Colon (tissue), 2 donors: ENCODE results near the gene CBFA2T3.

Experiments used
- FAIRE-seq: peaks from 2 replicates; lab custom pipeline; 2012; peaks lifted over from hg19 to GRCh38; lab: Jason Lieb, UNC
- donor health status: control.
- donor health status: control.

Gene CBFA2T3

DNA sequence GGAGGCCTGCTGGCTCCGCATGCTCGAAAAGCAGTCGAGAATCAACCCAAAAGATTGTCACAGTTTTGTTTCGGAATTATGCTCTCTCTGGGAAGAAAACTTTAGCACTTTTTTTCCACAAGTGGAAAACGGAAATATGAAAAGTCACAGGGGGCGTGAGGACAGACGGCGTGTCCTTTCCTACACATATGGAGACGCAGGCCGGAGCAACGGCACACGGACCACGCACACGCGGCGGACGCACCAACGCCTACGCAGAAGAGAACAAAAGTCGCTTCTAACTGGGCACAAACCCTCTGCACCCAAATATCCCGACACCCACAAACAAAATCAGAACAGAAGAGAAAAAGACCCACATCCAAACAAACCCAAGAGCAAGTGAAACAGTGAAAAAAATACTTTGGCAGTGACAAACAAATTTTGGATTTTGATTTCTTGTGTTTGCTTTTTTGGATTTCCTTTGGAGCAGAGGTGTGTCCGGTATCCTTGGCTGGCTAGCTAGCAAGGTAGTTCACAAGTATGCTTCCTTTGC is 101.2 kb downstream of the CBFA2T3 start:
- FAIRE-seq: no peak

GRCh38 chr16:88874938-88875599 is 101.9 kb downstream of the CBFA2T3 start:
- FAIRE-seq: no peak

- no peak for FAIRE-seq
Observed at GRCh38 chr16:88872650-88873331, 104.2 kb downstream of the CBFA2T3 start.

- no peak for FAIRE-seq
Observed at GRCh38 chr16:88871730-88872416, 105.1 kb downstream of the CBFA2T3 start.

DNA sequence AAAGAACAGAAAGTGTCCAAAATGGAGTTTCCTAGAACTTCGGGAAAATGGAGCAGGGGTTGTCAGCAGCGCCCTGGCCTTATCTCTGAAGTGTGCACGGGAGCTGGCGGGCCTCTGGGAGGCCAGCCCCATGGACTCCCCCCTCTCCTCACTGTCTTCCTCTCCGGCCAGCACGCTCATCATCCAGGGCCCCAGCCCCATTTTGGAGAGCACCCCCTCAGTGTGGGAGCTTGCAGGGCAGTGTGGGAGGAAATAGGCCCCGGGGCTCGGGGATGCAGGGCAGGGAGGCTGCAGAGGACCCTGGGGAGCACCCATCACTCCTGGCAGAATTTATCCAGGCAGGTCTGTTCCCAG is 105.7 kb downstream of the CBFA2T3 start:
- no peak for FAIRE-seq

GRCh38 chr16:88870608-88871348 is 106.2 kb downstream of the CBFA2T3 start:
- FAIRE-seq: no peak

DNA sequence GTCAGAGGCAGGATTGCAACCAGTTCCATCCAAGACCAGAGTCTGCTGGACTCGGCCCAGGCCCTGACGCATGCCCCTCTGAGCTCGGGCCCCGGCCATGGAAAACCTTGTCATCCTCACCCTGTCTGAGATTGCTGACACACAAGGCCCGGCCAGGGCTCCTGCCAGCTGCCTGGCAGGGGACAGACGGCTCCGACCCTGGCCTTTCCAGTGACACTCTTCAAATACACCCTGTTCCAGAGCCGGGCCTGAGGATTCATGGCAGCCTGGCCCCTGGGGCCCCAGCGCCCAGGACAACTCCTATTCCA is 107.4 kb downstream of the CBFA2T3 start:
- FAIRE-seq: no peak

DNA sequence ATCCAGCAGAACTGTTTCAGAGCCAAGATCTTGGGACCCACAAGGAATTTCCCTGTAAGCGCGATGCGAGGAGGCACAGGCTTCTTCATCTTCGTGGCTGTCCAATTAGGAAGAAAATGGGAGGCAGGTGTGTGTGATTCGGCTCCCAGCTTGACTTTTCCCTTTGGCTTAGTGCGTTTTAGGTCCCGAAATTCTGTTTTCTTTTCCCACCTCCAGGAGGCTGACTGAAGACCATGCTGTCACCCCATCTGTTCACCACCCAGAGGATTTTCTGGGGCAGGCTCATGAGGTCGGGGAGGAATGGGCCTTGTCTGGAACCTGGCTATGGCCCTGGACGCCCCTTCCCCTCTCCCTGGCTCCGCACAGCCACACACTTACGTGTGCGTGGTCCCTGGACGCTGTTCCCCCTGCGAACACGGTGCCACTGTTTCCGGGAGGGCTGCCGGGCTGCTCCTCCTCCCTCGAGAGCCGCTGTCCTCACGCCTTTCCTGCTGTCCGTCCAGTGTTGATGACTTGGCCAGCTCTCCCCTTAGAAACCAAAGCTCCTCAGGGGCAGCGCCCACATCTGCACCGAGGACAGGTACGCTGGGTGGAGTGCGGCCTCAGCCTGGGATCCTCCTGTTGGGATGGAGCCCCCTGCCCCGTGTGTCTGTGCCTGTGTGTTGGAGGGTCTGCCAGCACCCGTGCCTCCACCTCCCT is 107.9 kb downstream of the CBFA2T3 start:
- no peak for FAIRE-seq

DNA sequence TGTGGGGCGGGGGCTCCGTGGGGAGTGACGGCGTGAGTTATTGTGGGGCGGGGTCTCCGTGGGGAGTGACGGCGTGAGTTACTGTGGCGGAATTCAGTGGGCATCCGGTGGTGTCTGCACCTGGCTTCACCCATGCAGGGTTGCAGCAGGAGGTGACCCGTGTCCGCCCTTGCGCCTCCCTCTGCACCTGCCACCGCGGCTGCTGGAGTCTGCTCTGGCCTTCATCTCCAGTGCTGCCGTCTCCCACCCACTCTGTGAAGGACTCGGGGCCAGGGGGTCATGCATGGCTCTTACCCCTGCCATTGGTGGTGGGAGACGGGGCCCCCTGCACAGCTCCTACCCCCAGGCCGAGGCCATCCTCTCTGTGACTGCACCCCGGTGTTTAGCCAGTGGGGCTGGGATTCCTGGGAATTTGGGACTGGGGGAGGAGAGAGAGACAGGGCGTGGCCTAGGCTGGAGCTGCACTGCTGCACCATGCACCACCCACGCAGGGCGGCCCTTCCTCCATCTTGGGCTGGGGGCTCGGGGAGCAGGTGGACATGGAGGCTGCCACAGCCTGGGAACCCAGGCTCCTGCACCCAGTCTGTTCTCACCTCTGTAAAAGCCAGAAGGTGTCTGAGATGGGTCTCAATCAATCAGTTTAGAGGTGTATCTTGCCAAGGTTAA is 109.3 kb downstream of the CBFA2T3 start:
- FAIRE-seq: no peak

DNA sequence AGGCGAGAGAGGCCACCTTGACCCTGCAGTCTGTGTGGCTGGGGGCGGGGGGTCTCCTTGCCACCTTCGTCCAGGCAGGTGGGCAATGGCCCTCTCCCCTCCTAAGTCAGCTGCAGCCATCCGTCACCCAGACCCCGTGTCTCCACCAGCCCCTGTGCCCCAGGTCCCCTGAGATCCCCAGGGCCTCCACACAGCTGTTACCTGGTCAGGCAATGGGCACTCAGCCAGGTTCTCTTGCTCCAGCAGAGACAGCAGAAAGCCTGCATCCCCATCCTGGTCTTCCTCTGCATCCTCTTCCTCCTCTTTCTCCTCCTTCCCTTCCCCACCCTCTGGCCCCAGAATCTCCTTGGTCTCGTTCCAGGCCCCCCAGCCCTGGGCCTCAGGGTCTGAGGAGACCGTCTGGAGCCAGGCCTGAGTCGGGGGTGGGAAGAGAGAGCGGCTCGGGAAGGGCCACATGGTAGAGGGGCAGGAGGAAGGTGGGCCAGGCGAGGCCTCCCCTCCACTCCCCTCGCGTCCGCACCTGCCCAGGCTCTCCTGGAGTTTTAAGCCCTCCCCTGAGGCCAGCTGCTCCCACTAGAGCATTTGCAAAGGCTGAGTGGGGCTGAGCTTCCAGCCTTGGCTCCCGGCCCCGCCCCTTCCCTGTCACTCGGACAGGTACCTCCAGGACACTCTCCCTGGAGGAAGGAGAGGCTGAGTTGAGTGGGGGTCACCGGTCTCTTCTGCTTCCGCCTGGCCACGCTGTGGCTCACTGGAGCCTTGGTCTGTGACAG is 110.7 kb downstream of the CBFA2T3 start, which contains the start of gene PABPN1L:
Gene PABPN1L, minus strand, starts transcription at position 510 of the 770 bp plus-strand sequence. Its CDS starts 54 bp downstream, at position 456.
- no peak for FAIRE-seq

DNA sequence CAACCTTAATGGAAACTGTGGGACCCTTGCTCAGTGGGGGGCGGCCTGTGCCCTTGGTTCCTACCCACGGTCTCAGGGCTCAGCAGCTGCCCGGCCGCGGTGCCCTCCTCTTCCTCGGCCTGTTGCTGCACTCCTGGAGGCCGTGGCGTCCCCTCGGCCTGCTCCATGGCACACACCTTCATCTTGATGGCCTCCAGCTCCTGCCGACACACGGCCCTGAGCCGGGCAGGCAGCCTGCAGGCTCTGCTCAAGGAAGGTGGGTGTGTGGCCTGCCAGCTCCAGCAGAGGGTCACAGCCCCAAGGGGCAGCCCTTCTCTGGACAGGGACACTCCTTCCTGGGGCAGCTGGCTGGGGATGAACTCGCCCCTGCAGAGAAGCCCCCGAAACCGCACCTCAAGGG is 111.3 kb downstream of the CBFA2T3 start:
- FAIRE-seq: no peak

- FAIRE-seq: no peak
Observed at GRCh38 chr16:88865310-88865709, 111.7 kb downstream of the CBFA2T3 start.

DNA sequence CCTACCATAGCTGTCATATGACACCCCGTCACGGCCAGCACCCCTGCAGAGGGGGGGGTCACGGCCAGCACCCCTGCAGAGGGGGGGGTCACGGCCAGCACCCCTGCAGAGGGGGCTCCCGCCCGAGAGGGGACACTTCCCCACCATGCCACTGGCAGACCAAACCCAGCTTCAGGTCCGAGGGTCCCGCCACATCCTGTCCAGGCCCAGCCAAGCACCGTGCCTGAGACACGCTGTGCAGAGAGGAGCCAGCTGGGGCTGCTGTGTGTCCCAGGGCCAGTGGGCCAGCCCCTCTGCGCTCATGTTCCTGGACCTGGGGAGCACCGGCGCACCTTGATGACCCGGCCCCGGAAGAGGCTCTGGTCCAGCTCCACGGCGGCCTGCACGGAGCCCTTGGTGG is 112.5 kb downstream of the CBFA2T3 start:
- no peak for FAIRE-seq

DNA sequence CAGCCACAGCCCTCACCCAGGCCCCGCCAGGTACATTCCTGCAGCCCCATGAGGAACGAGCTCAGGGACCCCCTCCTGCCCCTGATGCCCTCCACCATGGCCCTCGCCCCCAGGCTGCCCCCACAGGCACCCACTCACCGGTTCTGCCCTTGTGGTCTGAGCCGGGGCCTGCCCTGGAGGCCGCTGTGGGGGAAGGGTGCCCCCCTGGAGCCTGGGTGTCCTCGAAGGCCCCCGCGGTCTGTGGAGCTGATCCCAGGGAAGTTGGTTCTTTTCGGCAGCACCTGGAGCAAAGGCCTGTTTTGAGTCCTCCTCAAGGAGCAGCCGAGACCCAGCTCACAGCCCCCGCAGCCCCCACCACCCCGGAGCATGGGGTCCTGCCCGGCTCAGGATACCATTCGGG is 112.9 kb downstream of the CBFA2T3 start:
- FAIRE-seq: no peak

DNA sequence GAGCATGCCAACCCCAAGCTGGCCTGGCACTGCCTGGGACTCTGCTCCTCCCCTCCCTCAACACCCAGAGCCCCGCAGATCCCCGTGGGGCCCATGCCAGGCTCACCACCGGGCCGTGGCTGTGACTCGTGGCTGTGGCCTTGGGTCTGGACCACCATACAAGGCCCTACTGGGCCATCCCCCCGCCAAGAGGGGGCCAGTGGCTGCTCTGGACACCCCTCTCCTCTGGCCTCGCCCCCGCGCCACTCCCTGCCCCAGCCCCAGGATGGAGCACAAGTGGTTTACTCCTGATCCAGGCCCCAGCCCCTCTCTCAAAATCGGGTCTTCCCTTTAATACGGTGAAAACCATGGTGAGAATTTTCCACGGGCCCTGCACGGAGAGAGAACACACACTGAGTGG is 113.6 kb downstream of the CBFA2T3 start:
- FAIRE-seq: no peak

GRCh38 chr16:88862968-88863367 is 114.0 kb downstream of the CBFA2T3 start:
- no peak for FAIRE-seq

DNA sequence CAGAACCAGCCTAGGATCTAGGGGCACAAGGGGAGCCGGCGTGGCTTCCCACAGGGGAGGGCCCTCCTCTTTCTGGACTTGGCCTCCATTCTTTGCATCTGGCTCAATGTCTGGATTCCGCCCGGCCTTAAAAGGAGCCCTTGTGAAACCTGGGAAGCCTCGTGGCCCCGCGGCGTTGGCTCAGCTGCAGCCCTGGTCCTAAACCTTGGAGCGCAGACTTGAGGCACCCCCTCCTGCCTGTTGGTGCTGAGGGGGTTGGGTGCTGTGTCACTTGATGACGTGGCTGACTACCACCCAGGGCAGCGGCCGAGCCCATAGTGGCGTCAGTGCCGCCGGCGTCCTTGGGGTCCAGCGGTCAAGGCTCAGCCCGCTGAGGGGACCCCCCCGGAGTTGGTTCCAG is 115.6 kb downstream of the CBFA2T3 start:
- no peak for FAIRE-seq

- FAIRE-seq: no peak
Observed at GRCh38 chr16:88859381-88860091, 117.5 kb downstream of the CBFA2T3 start.

GRCh38 chr16:88857728-88858339 is 119.2 kb downstream of the CBFA2T3 start:
- FAIRE-seq: no peak
